NCI-H1694 treated with DMSO at 0.1 percent for 48 hours (cell line): Measurements from ENCODE around the gene IFNA21.
"Not testable (repeated sequence)": the region's sequence is repeated elsewhere in the genome, so short reads cannot be mapped to it uniquely, and the experiment has no call there.

Experiments
- DNase-seq: peaks from one replicate; lab custom pipeline; 2025; lab: John Stamatoyannopoulos, UW

The IFNA21 gene

GRCh38 chr9:21166560-21166959 lies at the start of gene IFNA21:
IFNA21 (minus strand) TSS chr9:21166660; CDS start chr9:21166612, 48 bp downstream.
- not testable (repeated sequence) for DNase-seq

- peak; percentile 1 for DNase-seq
Measured at GRCh38 chr9:21213411-21214326, 47.2 kb upstream of the IFNA21 start.

GRCh38 chr9:21212160-21212559 lies 45.7 kb upstream of the IFNA21 start:
- DNase-seq: not testable (repeated sequence)

GRCh38 chr9:21210782-21211181 lies 44.3 kb upstream of the IFNA21 start:
- DNase-seq: not testable (repeated sequence)

GRCh38 chr9:21210311-21210710 lies 43.9 kb upstream of the IFNA21 start:
- DNase-seq: no peak

- not testable (repeated sequence) for DNase-seq
Measured at GRCh38 chr9:21207043-21207442, 40.6 kb upstream of the IFNA21 start, which contains the start of gene IFNA10. IFNA10 (minus strand) TSS chr9:21207143; CDS start chr9:21207097, 46 bp downstream.

- DNase-seq: no peak
Measured at GRCh38 chr9:21205204-21205603, 38.7 kb upstream of the IFNA21 start.

- DNase-seq: not testable (repeated sequence)
Measured at GRCh38 chr9:21202105-21202504, 35.6 kb upstream of the IFNA21 start, which contains the start of gene IFNA7. IFNA7 (minus strand) TSS chr9:21202205; CDS start chr9:21202165, 40 bp downstream.

GRCh38 chr9:21194867-21195776 lies 28.7 kb upstream of the IFNA21 start:
- DNase-seq: peak; percentile 15

GRCh38 chr9:21187487-21187886 lies 21.0 kb upstream of the IFNA21 start, which contains the start of gene IFNA4:
IFNA4 (minus strand) TSS chr9:21187587; CDS start chr9:21187531, 56 bp downstream.
- DNase-seq: not testable (repeated sequence)

GRCh38 chr9:21182810-21183736 lies 16.6 kb upstream of the IFNA21 start:
- peak; percentile 2 for DNase-seq

GRCh38 chr9:21174671-21175070 lies 8.2 kb upstream of the IFNA21 start:
- DNase-seq: no peak

- no peak for DNase-seq
Measured at GRCh38 chr9:21172156-21172555, 5.7 kb upstream of the IFNA21 start.

GRCh38 chr9:21171351-21171750 lies 4.9 kb upstream of the IFNA21 start:
- DNase-seq: no peak

GRCh38 chr9:21165516-21165915 lies 944 bp downstream of the IFNA21 start:
- DNase-seq: no peak

GRCh38 chr9:21160178-21160577 lies 6.3 kb downstream of the IFNA21 start:
- no peak for DNase-seq

- no peak for DNase-seq
Measured at GRCh38 chr9:21155501-21155900, 11.0 kb downstream of the IFNA21 start.

- peak; percentile 30 for DNase-seq
Measured at GRCh38 chr9:21154018-21154608, 12.3 kb downstream of the IFNA21 start.

GRCh38 chr9:21153336-21154017 lies 13.0 kb downstream of the IFNA21 start:
- no peak for DNase-seq

- no peak for DNase-seq
Measured at GRCh38 chr9:21144603-21145002, 21.9 kb downstream of the IFNA21 start.
